A549 (cell line): ENCODE measurements around the gene MCM8.

ENCODE experiments used
- CHD2 ChIP-seq: fragments of 150-350 bp; IDR thresholded peaks from 2 replicates; pipeline ENCODE4 v1.6.1; 2014; ENCODE audit warnings: low read length; ENCODE audit not compliant: partially characterized antibody
- MAX ChIP-seq: IDR thresholded peaks from 2 replicates; pipeline ENCODE4 v1.6.1; 2012
- MYC ChIP-seq: IDR thresholded peaks from 2 replicates; pipeline ENCODE4 v1.6.1; 2012; ENCODE audit warnings: mild to moderate bottlenecking, inconsistent platforms, low read length, improper control_type of control experiment, borderline replicate concordance
- POLR2A ChIP-seq: IDR thresholded peaks from 2 replicates; pipeline ENCODE4 v1.6.1; 2012; ENCODE audit warnings: mild to moderate bottlenecking, low read length
- RCOR1 ChIP-seq: fragments of 150-350 bp; IDR thresholded peaks from 2 replicates; pipeline ENCODE4 v1.6.1; 2014; ENCODE audit warnings: antibody characterized with exemption, low read length, low read depth
- RFX5 ChIP-seq: fragments of 450-650 bp; IDR thresholded peaks from 2 replicates; pipeline ENCODE4 v1.7.1; 2014; ENCODE audit warnings: antibody characterized with exemption, mild to moderate bottlenecking, moderate library complexity
- TP53 ChIP-seq: fragments of 250-450 bp; sonication (Bioruptor Pico); IDR thresholded peaks from 2 replicates; pipeline ENCODE4 v1.5.0; 2021; ENCODE audit warnings: mild to moderate bottlenecking, moderate library complexity
- USF2 ChIP-seq: fragments of 450-650 bp; IDR thresholded peaks from 2 replicates; pipeline ENCODE4 v1.6.1; 2014; ENCODE audit warnings: antibody characterized with exemption
- TF ChIP-seq, protein P1 (sequence below): fragments of >200 bp; sonication (Bioruptor Twin); formaldehyde crosslinking; IDR thresholded peaks from 3 replicates; pipeline ENCODE4 v1.5.1; 2016
- TF ChIP-seq, protein P2 (sequence below): fragments of 150-350 bp; IDR thresholded peaks from 2 replicates; pipeline ENCODE4 v1.6.1; 2014; ENCODE audit warnings: low read depth, mild to moderate bottlenecking, low read length

GRCh38 chr20:6026051-6026450 is 75.6 kb downstream of the MCM8 start:
- TF ChIP-seq POLR2A (no peak), RFX5 (no peak), RCOR1 (no peak), CHD2 (no peak), MAX (no peak), USF2 (no peak), TP53 (no peak), MYC (no peak)
- TF ChIP-seq, protein P1, sequence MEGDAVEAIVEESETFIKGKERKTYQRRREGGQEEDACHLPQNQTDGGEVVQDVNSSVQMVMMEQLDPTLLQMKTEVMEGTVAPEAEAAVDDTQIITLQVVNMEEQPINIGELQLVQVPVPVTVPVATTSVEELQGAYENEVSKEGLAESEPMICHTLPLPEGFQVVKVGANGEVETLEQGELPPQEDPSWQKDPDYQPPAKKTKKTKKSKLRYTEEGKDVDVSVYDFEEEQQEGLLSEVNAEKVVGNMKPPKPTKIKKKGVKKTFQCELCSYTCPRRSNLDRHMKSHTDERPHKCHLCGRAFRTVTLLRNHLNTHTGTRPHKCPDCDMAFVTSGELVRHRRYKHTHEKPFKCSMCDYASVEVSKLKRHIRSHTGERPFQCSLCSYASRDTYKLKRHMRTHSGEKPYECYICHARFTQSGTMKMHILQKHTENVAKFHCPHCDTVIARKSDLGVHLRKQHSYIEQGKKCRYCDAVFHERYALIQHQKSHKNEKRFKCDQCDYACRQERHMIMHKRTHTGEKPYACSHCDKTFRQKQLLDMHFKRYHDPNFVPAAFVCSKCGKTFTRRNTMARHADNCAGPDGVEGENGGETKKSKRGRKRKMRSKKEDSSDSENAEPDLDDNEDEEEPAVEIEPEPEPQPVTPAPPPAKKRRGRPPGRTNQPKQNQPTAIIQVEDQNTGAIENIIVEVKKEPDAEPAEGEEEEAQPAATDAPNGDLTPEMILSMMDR: no peak
- TF ChIP-seq, protein P2, sequence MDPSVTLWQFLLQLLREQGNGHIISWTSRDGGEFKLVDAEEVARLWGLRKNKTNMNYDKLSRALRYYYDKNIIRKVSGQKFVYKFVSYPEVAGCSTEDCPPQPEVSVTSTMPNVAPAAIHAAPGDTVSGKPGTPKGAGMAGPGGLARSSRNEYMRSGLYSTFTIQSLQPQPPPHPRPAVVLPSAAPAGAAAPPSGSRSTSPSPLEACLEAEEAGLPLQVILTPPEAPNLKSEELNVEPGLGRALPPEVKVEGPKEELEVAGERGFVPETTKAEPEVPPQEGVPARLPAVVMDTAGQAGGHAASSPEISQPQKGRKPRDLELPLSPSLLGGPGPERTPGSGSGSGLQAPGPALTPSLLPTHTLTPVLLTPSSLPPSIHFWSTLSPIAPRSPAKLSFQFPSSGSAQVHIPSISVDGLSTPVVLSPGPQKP: no peak
